ENCODE data around the gene NRG3.
A peak's percentile ranks its signal among the peaks of the same experiment; 100 is the strongest.

Gene NRG3

GRCh38 chr10:81874875-81875466, at the start of gene NRG3:
Gene NRG3, plus strand, starts transcription at chr10:81875194.
- peaks cover 20 to 39% of the 10 kb centered on the region in 2 donors for H3K27me3 ChIP-seq (ENCODE audit: control insufficient read depth in 1 of 2, insufficient read depth in 2 of 2, low read length in 2 of 2)
- H3K9me3 ChIP-seq (ENCODE audit: control insufficient read depth in 1 of 2, low read length in 2 of 2), result no peaks in the 10 kb centered on the region
- H3K4me1 ChIP-seq (ENCODE audit: control insufficient read depth in 1 of 2, insufficient read depth in 2 of 2, low read length in 2 of 2), result no peaks in the 10 kb centered on the region
- H3K27ac ChIP-seq (ENCODE audit: low read depth, low read length), result no peak within 1 kb of the TSS
- H3K9ac ChIP-seq (ENCODE audit: low read depth in 1 of 2, low read length in 2 of 2), result no peak within 1 kb of the TSS
- peak within 1 kb of the TSS; percentile 3 to 10 for H3K4me3 ChIP-seq (ENCODE audit: low read depth in 1 of 2, low read length in 2 of 2)
- H3K36me3 ChIP-seq (ENCODE audit: control insufficient read depth in 1 of 2, insufficient read depth in 2 of 2, low read length in 2 of 2), result no peaks in the 10 kb centered on the region

DNA sequence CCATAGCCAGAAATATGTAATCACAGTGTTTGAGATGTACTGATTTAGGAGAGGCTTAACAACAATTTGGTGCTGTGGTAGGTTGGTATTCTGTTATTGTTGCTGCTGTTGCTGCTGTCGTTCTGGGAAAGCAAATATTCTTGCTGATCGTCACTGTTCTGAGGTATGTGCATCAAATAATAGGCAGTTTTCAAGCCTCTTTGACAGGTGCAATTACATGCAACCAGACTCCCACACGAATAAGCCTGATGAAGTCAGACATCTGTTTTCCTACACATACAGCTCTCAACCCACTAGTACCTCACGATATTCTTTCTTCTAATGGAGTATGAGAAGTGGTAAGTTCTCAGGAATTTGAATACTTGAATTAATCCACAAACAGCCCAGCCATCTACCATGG, 46.7 kb upstream of the NRG3 start:
- H3K4me3 ChIP-seq (ENCODE audit: low read depth in 1 of 2, low read length in 2 of 2), result no peak overlapping the region
- peaks cover 0 to 10% of the 10 kb centered on the region in 2 donors for H3K9me3 ChIP-seq (ENCODE audit: control insufficient read depth in 1 of 2, low read length in 2 of 2)
- no peaks in the 10 kb centered on the region for H3K36me3 ChIP-seq (ENCODE audit: control insufficient read depth in 1 of 2, insufficient read depth in 2 of 2, low read length in 2 of 2)
- H3K4me1 ChIP-seq (ENCODE audit: control insufficient read depth in 1 of 2, insufficient read depth in 2 of 2, low read length in 2 of 2), result no peaks in the 10 kb centered on the region
- no peak overlapping the region for H3K9ac ChIP-seq (ENCODE audit: low read depth in 1 of 2, low read length in 2 of 2)
- H3K27me3 ChIP-seq (ENCODE audit: control insufficient read depth in 1 of 2, insufficient read depth in 2 of 2, low read length in 2 of 2), result no peaks in the 10 kb centered on the region
- no peak overlapping the region for H3K27ac ChIP-seq (ENCODE audit: low read depth, low read length)

DNA sequence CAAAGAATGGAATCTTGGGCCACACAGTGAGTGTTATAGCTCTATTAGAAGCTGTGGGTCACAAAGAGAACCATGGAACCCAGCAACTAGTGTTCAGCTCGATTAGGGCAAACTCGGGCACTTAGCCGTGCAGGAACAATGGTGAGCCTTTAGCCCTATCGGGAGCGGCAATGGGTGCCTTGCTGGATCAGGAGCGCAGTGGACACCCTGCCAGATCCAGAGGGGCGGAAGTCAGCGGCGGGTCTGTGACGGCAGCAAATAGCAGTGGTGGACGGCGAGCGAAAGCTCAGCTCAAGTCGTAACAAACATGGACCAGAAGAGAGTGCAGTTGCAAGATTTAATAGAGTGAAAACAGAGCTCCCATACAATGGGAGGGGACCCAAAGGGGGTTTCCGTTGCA, 43.9 kb upstream of the NRG3 start:
- no peaks in the 10 kb centered on the region for H3K27me3 ChIP-seq (ENCODE audit: control insufficient read depth in 1 of 2, insufficient read depth in 2 of 2, low read length in 2 of 2)
- peaks cover 0 to 5% of the 10 kb centered on the region in 2 donors for H3K9me3 ChIP-seq (ENCODE audit: control insufficient read depth in 1 of 2, low read length in 2 of 2)
- no peaks in the 10 kb centered on the region for H3K4me1 ChIP-seq (ENCODE audit: control insufficient read depth in 1 of 2, insufficient read depth in 2 of 2, low read length in 2 of 2)
- no peak overlapping the region for H3K4me3 ChIP-seq (ENCODE audit: low read depth in 1 of 2, low read length in 2 of 2)
- H3K27ac ChIP-seq (ENCODE audit: low read depth, low read length), result no peak overlapping the region
- no peaks in the 10 kb centered on the region for H3K36me3 ChIP-seq (ENCODE audit: control insufficient read depth in 1 of 2, insufficient read depth in 2 of 2, low read length in 2 of 2)
- no peak overlapping the region for H3K9ac ChIP-seq (ENCODE audit: low read depth in 1 of 2, low read length in 2 of 2)

DNA sequence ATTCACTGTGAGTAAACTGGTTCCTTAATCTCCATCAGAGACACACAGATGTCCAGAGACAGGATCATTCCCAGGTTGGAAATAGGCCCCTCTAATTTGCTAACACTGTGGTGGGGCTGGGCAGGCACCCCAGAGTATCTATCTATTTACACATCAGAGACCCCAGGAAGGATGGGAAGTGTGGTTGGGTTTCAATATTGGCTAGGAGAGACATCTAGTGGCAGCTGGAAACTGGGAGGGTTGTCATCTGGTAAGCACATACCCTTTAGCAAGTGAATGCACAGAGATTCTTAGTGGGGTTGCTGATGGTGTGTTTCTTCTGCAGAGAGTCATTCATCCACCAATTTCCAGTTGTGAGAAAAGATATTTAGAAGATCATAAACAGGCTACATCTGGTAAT, 36.0 kb upstream of the NRG3 start:
- Histone ChIP-seq H3K36me3 (ENCODE audit: control insufficient read depth in 1 of 2, insufficient read depth in 2 of 2, low read length in 2 of 2) (no peaks in the 10 kb centered on the region), H3K4me3 (ENCODE audit: low read depth in 1 of 2, low read length in 2 of 2) (no peak overlapping the region), H3K9ac (ENCODE audit: low read depth in 1 of 2, low read length in 2 of 2) (no peak overlapping the region)

DNA sequence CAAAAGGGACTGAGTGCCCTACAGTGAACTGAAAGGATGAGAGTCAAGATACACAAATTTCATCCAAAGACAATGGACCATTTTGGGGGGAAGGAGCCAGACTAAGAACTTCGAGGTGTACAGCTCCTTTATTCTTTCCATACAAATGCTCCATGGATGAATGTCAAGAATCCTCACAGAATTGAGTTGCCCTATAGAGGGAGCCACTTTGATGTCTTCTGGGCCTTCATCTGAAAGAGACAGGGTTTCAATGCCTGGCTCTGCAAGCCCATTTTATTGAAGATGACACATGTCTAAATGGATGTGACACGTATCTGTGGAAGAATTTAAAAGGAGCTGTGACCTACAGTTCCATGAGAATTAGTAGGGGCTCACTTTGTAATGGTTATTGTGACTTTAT, 32.0 kb upstream of the NRG3 start:
- H3K36me3 ChIP-seq (ENCODE audit: control insufficient read depth in 1 of 2, insufficient read depth in 2 of 2, low read length in 2 of 2), result no peaks in the 10 kb centered on the region
- no peak overlapping the region for H3K4me3 ChIP-seq (ENCODE audit: low read depth in 1 of 2, low read length in 2 of 2)
- no peaks in the 10 kb centered on the region for H3K4me1 ChIP-seq (ENCODE audit: control insufficient read depth in 1 of 2, insufficient read depth in 2 of 2, low read length in 2 of 2)
- no peak overlapping the region for H3K27ac ChIP-seq (ENCODE audit: low read depth, low read length)
- no peak overlapping the region for H3K9ac ChIP-seq (ENCODE audit: low read depth in 1 of 2, low read length in 2 of 2)
- H3K27me3 ChIP-seq (ENCODE audit: control insufficient read depth in 1 of 2, insufficient read depth in 2 of 2, low read length in 2 of 2), result no peaks in the 10 kb centered on the region
- H3K9me3 ChIP-seq (ENCODE audit: control insufficient read depth in 1 of 2, low read length in 2 of 2), result peaks cover 0 to 2% of the 10 kb centered on the region in 2 donors

More for the DNA sequence above, 36.0 kb upstream of the NRG3 start:
- no peaks in the 10 kb centered on the region for H3K27me3 ChIP-seq (ENCODE audit: control insufficient read depth in 1 of 2, insufficient read depth in 2 of 2, low read length in 2 of 2)
- H3K4me1 ChIP-seq (ENCODE audit: control insufficient read depth in 1 of 2, insufficient read depth in 2 of 2, low read length in 2 of 2), result no peaks in the 10 kb centered on the region
- H3K9me3 ChIP-seq (ENCODE audit: control insufficient read depth in 1 of 2, low read length in 2 of 2), result peaks cover 0 to 2% of the 10 kb centered on the region in 2 donors
- H3K27ac ChIP-seq (ENCODE audit: low read depth, low read length), result no peak overlapping the region

DNA sequence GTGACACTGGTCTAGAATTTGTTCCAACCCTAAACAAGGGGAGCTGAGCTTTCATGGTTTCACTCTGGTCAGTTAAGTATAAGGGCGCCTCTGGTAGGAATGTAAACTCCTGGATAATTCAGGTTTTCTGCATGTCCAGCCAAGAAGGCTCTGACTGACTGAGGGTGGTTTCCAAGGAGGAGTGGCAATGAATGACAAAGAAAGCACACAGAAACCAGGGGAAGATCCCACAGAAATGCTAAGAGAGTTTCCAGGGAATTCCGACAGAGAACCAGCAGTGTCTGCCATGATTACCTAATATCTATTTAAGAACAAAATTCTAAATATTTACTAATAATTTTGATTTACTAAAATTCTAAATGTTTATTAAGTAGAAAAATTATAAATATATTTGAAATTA, 27.3 kb upstream of the NRG3 start:
- Histone ChIP-seq H3K9me3 (ENCODE audit: control insufficient read depth in 1 of 2, low read length in 2 of 2) (peaks cover 0 to 2% of the 10 kb centered on the region in 2 donors), H3K36me3 (ENCODE audit: control insufficient read depth in 1 of 2, insufficient read depth in 2 of 2, low read length in 2 of 2) (no peaks in the 10 kb centered on the region), H3K4me1 (ENCODE audit: control insufficient read depth in 1 of 2, insufficient read depth in 2 of 2, low read length in 2 of 2) (no peaks in the 10 kb centered on the region), H3K9ac (ENCODE audit: low read depth in 1 of 2, low read length in 2 of 2) (no peak overlapping the region), H3K27me3 (ENCODE audit: control insufficient read depth in 1 of 2, insufficient read depth in 2 of 2, low read length in 2 of 2) (no peaks in the 10 kb centered on the region), H3K4me3 (ENCODE audit: low read depth in 1 of 2, low read length in 2 of 2) (no peak overlapping the region), H3K27ac (ENCODE audit: low read depth, low read length) (no peak overlapping the region)

DNA sequence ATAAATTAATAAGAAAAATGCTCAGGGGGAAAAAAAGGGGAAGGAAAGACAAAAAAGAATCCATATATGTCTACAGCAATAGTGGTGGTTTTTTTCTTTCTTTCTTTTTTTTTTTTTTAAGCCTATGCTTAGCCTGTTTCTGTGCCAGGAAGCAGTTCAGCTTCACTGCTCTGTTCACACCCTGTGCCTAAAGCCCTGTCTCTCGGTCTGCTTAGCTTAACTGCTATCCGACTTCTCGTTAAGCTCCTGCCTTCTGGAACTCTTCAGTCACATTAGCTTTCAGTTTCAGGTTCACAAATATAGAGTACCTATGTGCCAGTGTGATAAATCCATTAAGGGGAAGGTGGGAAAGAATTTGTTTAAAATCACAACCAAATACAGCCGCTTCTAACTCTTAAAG, 26.5 kb upstream of the NRG3 start:
- H3K4me1 ChIP-seq (ENCODE audit: control insufficient read depth in 1 of 2, insufficient read depth in 2 of 2, low read length in 2 of 2), result no peaks in the 10 kb centered on the region
- H3K27me3 ChIP-seq (ENCODE audit: control insufficient read depth in 1 of 2, insufficient read depth in 2 of 2, low read length in 2 of 2), result no peaks in the 10 kb centered on the region
- no peak overlapping the region for H3K4me3 ChIP-seq (ENCODE audit: low read depth in 1 of 2, low read length in 2 of 2)
- H3K27ac ChIP-seq (ENCODE audit: low read depth, low read length), result no peak overlapping the region
- H3K9me3 ChIP-seq (ENCODE audit: control insufficient read depth in 1 of 2, low read length in 2 of 2), result no peaks in the 10 kb centered on the region
- no peaks in the 10 kb centered on the region for H3K36me3 ChIP-seq (ENCODE audit: control insufficient read depth in 1 of 2, insufficient read depth in 2 of 2, low read length in 2 of 2)
- H3K9ac ChIP-seq (ENCODE audit: low read depth in 1 of 2, low read length in 2 of 2), result no peak overlapping the region

- H3K27me3 ChIP-seq (ENCODE audit: control insufficient read depth in 1 of 2, insufficient read depth in 2 of 2, low read length in 2 of 2), result no peaks in the 10 kb centered on the region
- H3K9ac ChIP-seq (ENCODE audit: low read depth in 1 of 2, low read length in 2 of 2), result no peak overlapping the region
- no peak overlapping the region for H3K4me3 ChIP-seq (ENCODE audit: low read depth in 1 of 2, low read length in 2 of 2)
- H3K4me1 ChIP-seq (ENCODE audit: control insufficient read depth in 1 of 2, insufficient read depth in 2 of 2, low read length in 2 of 2), result no peaks in the 10 kb centered on the region
- H3K9me3 ChIP-seq (ENCODE audit: control insufficient read depth in 1 of 2, low read length in 2 of 2), result no peaks in the 10 kb centered on the region
- H3K27ac ChIP-seq (ENCODE audit: low read depth, low read length), result no peak overlapping the region
- no peaks in the 10 kb centered on the region for H3K36me3 ChIP-seq (ENCODE audit: control insufficient read depth in 1 of 2, insufficient read depth in 2 of 2, low read length in 2 of 2)
These were observed 26.1 kb upstream of the NRG3 start for GRCh38 chr10:81848931-81849330.

GRCh38 chr10:81862596-81862995, 12.4 kb upstream of the NRG3 start:
- no peaks in the 10 kb centered on the region for H3K36me3 ChIP-seq (ENCODE audit: control insufficient read depth in 1 of 2, insufficient read depth in 2 of 2, low read length in 2 of 2)
- H3K27ac ChIP-seq (ENCODE audit: low read depth, low read length), result no peak overlapping the region
- H3K27me3 ChIP-seq (ENCODE audit: control insufficient read depth in 1 of 2, insufficient read depth in 2 of 2, low read length in 2 of 2), result no peaks in the 10 kb centered on the region
- H3K4me1 ChIP-seq (ENCODE audit: control insufficient read depth in 1 of 2, insufficient read depth in 2 of 2, low read length in 2 of 2), result no peaks in the 10 kb centered on the region
- H3K9me3 ChIP-seq (ENCODE audit: control insufficient read depth in 1 of 2, low read length in 2 of 2), result peaks cover 0 to 2% of the 10 kb centered on the region in 2 donors
- no peak overlapping the region for H3K9ac ChIP-seq (ENCODE audit: low read depth in 1 of 2, low read length in 2 of 2)
- no peak overlapping the region for H3K4me3 ChIP-seq (ENCODE audit: low read depth in 1 of 2, low read length in 2 of 2)

DNA sequence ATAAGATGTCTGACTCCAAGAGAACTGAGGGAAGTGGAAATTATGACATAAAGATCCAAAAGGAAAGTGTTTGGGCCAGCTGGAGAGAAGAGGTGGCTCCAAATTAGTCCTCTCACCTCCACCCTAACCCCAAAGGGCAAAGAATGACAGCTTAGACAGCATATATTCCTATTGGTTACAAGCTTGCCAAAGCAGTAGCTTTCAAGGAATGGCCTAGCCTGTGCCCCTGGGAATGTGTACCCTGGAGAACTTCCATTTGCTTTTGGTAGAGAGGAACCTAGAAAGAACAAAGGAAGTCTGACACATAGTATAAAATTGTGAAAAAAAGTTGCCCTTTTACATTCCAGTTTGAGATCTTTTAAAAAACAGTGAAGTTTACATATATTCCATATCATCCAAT, 11.2 kb upstream of the NRG3 start:
- H3K4me3 ChIP-seq (ENCODE audit: low read depth in 1 of 2, low read length in 2 of 2), result no peak overlapping the region

DNA sequence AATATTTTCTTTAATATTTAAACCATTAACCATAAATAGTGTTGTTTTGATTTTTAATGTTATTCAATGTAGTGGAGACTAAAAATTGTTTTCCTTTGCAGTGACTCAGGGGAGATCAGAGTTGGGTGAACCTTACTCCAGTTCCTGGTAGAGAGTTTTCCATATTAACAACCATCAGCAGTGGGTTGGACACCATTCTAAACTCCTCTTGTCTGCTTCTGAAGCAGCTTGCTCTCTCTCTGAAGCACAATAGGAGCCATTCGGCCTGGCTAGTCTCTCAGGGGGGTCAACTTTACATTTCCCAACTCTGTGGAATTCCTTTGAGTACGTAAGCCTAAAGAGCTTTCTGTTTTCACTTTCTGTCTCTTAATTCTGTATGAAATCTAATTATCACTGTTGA, 9.4 kb upstream of the NRG3 start:
- peaks cover 0 to 2% of the 10 kb centered on the region in 2 donors for H3K9me3 ChIP-seq (ENCODE audit: control insufficient read depth in 1 of 2, low read length in 2 of 2)
- no peak overlapping the region for H3K4me3 ChIP-seq (ENCODE audit: low read depth in 1 of 2, low read length in 2 of 2)
- no peaks in the 10 kb centered on the region for H3K27me3 ChIP-seq (ENCODE audit: control insufficient read depth in 1 of 2, insufficient read depth in 2 of 2, low read length in 2 of 2)
- no peaks in the 10 kb centered on the region for H3K36me3 ChIP-seq (ENCODE audit: control insufficient read depth in 1 of 2, insufficient read depth in 2 of 2, low read length in 2 of 2)
- H3K9ac ChIP-seq (ENCODE audit: low read depth in 1 of 2, low read length in 2 of 2), result no peak overlapping the region
- H3K27ac ChIP-seq (ENCODE audit: low read depth, low read length), result no peak overlapping the region
- no peaks in the 10 kb centered on the region for H3K4me1 ChIP-seq (ENCODE audit: control insufficient read depth in 1 of 2, insufficient read depth in 2 of 2, low read length in 2 of 2)

More for the DNA sequence above, 11.2 kb upstream of the NRG3 start:
- Histone ChIP-seq H3K27me3 (ENCODE audit: control insufficient read depth in 1 of 2, insufficient read depth in 2 of 2, low read length in 2 of 2) (no peaks in the 10 kb centered on the region), H3K27ac (ENCODE audit: low read depth, low read length) (no peak overlapping the region), H3K4me1 (ENCODE audit: control insufficient read depth in 1 of 2, insufficient read depth in 2 of 2, low read length in 2 of 2) (no peaks in the 10 kb centered on the region), H3K9ac (ENCODE audit: low read depth in 1 of 2, low read length in 2 of 2) (no peak overlapping the region), H3K36me3 (ENCODE audit: control insufficient read depth in 1 of 2, insufficient read depth in 2 of 2, low read length in 2 of 2) (no peaks in the 10 kb centered on the region), H3K9me3 (ENCODE audit: control insufficient read depth in 1 of 2, low read length in 2 of 2) (peaks cover 0 to 2% of the 10 kb centered on the region in 2 donors)

All from duodenal mucosa (tissue), 2 donors.